ENCODE measurements around the gene SZT2. TPM values are rescaled to one million over a fixed set of nuclear protein-coding genes. Genes with fewer than 3 reads are reported as not detected.

The SZT2 gene
- total and polyA plus RNA-seq, 2 of the 13 experiments (the other 11 are each of a cell fraction or from before 2014, with no cell fraction given) = 8.0 to 8.8 TPM

- Histone ChIP-seq H3K27me3 (ENCODE audit: control insufficient read depth in 1 of 2, insufficient read depth in 2 of 2, low read length in 2 of 2) (no peaks in the 10 kb centered on the region), H3K79me2 (ENCODE audit: insufficient read depth, low read length) (no peaks in the 10 kb centered on the region), H2AFZ (ENCODE audit: low read length) (no peak overlapping the region), H4K20me1 (ENCODE audit: insufficient read depth, low read length) (no peaks in the 10 kb centered on the region), H3K4me1 (ENCODE audit: insufficient read depth, low read length) (no peaks in the 10 kb centered on the region), H3K4me3 (replicated peaks in 1 of 3; ENCODE audit: insufficient read depth in 1 of 3, low read depth in 2 of 3, low read length in 3 of 3) (no peak overlapping the region), H3K27ac (ENCODE audit: extremely low read length, insufficient read depth, low read length) (no peak overlapping the region), H3K4me2 (ENCODE audit: low read depth, low read length) (no peak overlapping the region), H3K36me3 (replicated peaks in 1 of 2; ENCODE audit: control insufficient read depth in 1 of 2, insufficient read depth in 2 of 2, low read length in 2 of 2) (peaks cover 24 to 43% of the 10 kb centered on the region in 2 experiments; a peak in 4 of 5 replicates), H3K9ac (ENCODE audit: insufficient read depth, low read depth, low read length) (no peak overlapping the region), H3K9me3 (ENCODE audit: low read length) (no peaks in the 10 kb centered on the region)
- no TSS peak for BruUV-seq (replicated peaks)
- WGBS (ENCODE audit: low lambda C conversion rate) = 95% methylated on average over 1 of the region's 1 CpG
- in situ Hi-C loops (cut with HindIII; ENCODE audit: extremely low pct_ligation_motif_present, low pct_unique_long_range_greater_than_20kb) (no loop called here), intact Hi-C loops (cut with micrococcal nuclease; ENCODE audit: unreplicated experiment) (no loop called here)
- ATAC-seq (no peak), FAIRE-seq (no peak), DNase-seq (ENCODE audit: low spot score) (no peak)
- TF ChIP-seq ZFP36 (IDR thresholded peaks at IDR 0.05; ENCODE audit: borderline replicate concordance, low read depth, low read length, partially characterized antibody) = no peak
- TF ChIP-seq TRAFD1 (CRISPR knock-in tag; IDR thresholded peaks at IDR 0.05; ENCODE audit: borderline replicate concordance) = no peak
- TF ChIP-seq NFYC (CRISPR knock-in tag; IDR thresholded peaks at IDR 0.05) = no peak
- ChIA-PET POLR2A (no interaction called here), CTCF (ENCODE audit: low intra/inter-chr PET ratio, low total read pairs) (no interaction called here)
Measured at GRCh38 chr1:43444836-43445235, 55.1 kb downstream of the SZT2 start.

- no peaks in the 10 kb centered on the region for H3K9me3 ChIP-seq (ENCODE audit: low read length)
- BruUV-seq (replicated peaks) = no TSS peak
- in situ Hi-C loops (cut with HindIII; ENCODE audit: extremely low pct_ligation_motif_present, low pct_unique_long_range_greater_than_20kb) (no loop called here), intact Hi-C loops (cut with micrococcal nuclease; ENCODE audit: unreplicated experiment) (no loop called here)
- no peak for FAIRE-seq
- TF ChIP-seq KMT2B (CRISPR knock-in tag; IDR thresholded peaks at IDR 0.05) (no peak), PRDM4 (CRISPR knock-in tag; IDR thresholded peaks at IDR 0.05; ENCODE audit: borderline replicate concordance) (no peak), ZNF138 (CRISPR knock-in tag; IDR thresholded peaks at IDR 0.05; ENCODE audit: low read depth) (no peak), ZBED4 (CRISPR knock-in tag; IDR thresholded peaks at IDR 0.05; ENCODE audit: borderline replicate concordance) (no peak), ZNF33A (CRISPR knock-in tag; IDR thresholded peaks at IDR 0.05; ENCODE audit: borderline replicate concordance) (no peak)
- no peak overlapping the region for H2AFZ ChIP-seq (ENCODE audit: low read length)
- no peaks in the 10 kb centered on the region for H3K27me3 ChIP-seq (ENCODE audit: control insufficient read depth in 1 of 2, insufficient read depth in 2 of 2, low read length in 2 of 2)
- ChIA-PET CTCF (ENCODE audit: low intra/inter-chr PET ratio, low total read pairs) (no interaction called here), POLR2A (no interaction called here)
- H3K4me2 ChIP-seq (ENCODE audit: low read depth, low read length) = no peak overlapping the region
- H3K79me2 ChIP-seq (ENCODE audit: insufficient read depth, low read length) = no peaks in the 10 kb centered on the region
- no peak overlapping the region for H3K9ac ChIP-seq (ENCODE audit: insufficient read depth, low read depth, low read length)
- H3K36me3 ChIP-seq (replicated peaks in 1 of 2; ENCODE audit: control insufficient read depth in 1 of 2, insufficient read depth in 2 of 2, low read length in 2 of 2) = peaks cover 22 to 40% of the 10 kb centered on the region in 2 experiments; a peak in 4 of 5 replicates
- H4K20me1 ChIP-seq (ENCODE audit: insufficient read depth, low read length) = no peaks in the 10 kb centered on the region
- 92% methylated on average over 9 of the region's 10 CpGs for WGBS (ENCODE audit: low lambda C conversion rate)
- no peak overlapping the region for H3K27ac ChIP-seq (ENCODE audit: extremely low read length, insufficient read depth, low read length)
- DNase-seq (ENCODE audit: low spot score) = no peak
- H3K4me1 ChIP-seq (ENCODE audit: insufficient read depth, low read length) = no peaks in the 10 kb centered on the region
- H3K4me3 ChIP-seq (replicated peaks in 1 of 3; ENCODE audit: insufficient read depth in 1 of 3, low read depth in 2 of 3, low read length in 3 of 3) = no peak overlapping the region
- ATAC-seq = no peak
Measured at GRCh38 chr1:43445606-43446387, 56.1 kb downstream of the SZT2 start.
